Neural cell (in vitro differentiated cells): ENCODE data around the gene CCDC85C.

Experiments used
- POLR2AphosphoS5 ChIP-seq: IDR thresholded peaks from 2 replicates; pipeline ENCODE4 v1.6.1; 2012
- TF ChIP-seq, protein P1 (sequence below): fragments of 450-650 bp; IDR thresholded peaks from 2 replicates; pipeline ENCODE4 v1.5.1; 2014; ENCODE audit warnings: antibody characterized with exemption, mild to moderate bottlenecking, moderate library complexity; ENCODE audit not compliant: poor library complexity, severe bottlenecking

DNA sequence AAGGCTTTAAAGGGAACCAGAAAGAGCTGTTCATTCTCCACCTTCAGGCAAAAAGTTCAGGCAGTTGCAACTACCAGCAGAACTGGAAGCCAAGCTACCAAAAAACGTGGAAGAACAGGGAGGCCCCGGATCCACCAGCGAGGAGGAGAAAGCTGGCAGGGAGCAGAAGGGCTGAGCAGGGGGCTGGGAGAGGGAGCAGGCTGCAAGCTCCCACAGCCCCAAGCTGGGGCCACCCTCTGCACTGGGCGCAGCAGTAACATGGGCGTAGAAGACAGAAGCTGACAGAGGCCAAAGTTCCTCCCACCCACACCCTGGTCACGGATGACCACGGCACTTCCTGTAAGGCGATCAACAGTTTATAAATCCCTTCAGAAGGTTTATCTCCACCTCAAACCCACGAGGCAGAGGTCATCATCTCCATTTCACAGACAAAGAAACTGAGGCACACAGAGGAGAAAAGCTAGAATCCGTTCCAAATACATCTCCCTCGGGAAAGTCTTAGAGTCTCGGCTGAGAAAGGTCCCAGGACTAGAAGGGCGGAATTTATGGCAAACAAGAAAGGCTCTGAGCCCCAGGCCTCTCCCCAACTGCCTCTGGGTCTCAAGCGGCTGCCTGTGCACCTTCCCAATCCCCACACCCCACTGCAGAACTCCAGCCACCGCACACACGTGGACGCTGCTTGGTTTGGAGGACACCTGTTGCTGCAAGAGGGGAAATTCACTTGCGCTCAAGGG is 1.8 kb downstream of the CCDC85C start:
- TF ChIP-seq POLR2AphosphoS5, result no peak
- TF ChIP-seq, protein P1, sequence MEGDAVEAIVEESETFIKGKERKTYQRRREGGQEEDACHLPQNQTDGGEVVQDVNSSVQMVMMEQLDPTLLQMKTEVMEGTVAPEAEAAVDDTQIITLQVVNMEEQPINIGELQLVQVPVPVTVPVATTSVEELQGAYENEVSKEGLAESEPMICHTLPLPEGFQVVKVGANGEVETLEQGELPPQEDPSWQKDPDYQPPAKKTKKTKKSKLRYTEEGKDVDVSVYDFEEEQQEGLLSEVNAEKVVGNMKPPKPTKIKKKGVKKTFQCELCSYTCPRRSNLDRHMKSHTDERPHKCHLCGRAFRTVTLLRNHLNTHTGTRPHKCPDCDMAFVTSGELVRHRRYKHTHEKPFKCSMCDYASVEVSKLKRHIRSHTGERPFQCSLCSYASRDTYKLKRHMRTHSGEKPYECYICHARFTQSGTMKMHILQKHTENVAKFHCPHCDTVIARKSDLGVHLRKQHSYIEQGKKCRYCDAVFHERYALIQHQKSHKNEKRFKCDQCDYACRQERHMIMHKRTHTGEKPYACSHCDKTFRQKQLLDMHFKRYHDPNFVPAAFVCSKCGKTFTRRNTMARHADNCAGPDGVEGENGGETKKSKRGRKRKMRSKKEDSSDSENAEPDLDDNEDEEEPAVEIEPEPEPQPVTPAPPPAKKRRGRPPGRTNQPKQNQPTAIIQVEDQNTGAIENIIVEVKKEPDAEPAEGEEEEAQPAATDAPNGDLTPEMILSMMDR, result no peak
